Activated CD8-positive, alpha-beta T cell treated with anti-CD3 and anti-CD28 coated beads for 36 hours (primary cell): ENCODE results near the gene DACH1. TPM values are rescaled to one million over a fixed set of nuclear protein-coding genes. Genes with fewer than 3 reads are reported as not detected.

Experiments used
- ATAC-seq: fragments of 200-7000 bp; cut with Tn5 transposase; one replicate; pipeline ENCODE4 v1.10.0; 2021; ENCODE audit warnings: mild to moderate bottlenecking, moderate library complexity
- CTCF ChIA-PET: fragments of 350-600 bp; sonication (Branson Sonifier 250); formaldehyde crosslinking; loops from one replicate; lab custom pipeline; 2021; ENCODE audit warnings: antibody characterized with exemption; lab: Charles Lee
- POLR2A ChIA-PET: fragments of 350-600 bp; sonication (Branson Sonifier 250); formaldehyde crosslinking; loops from one replicate; lab custom pipeline; 2021; ENCODE audit warnings: antibody characterized with exemption; lab: Charles Lee
- DNase-seq: peaks from one replicate; pipeline ENCODE4 v3.0.0-alpha.2; 2020
- H3K27ac Mint-ChIP-seq: one replicate; pipeline ENCODE4 v1.8.0; 2021; ENCODE audit warnings: mild to moderate bottlenecking, mixed read lengths
- H3K27me3 Mint-ChIP-seq: one replicate; pipeline ENCODE4 v1.8.0; 2021; ENCODE audit warnings: mixed read lengths
- H3K36me3 Mint-ChIP-seq: one replicate; pipeline ENCODE4 v1.8.0; 2021; ENCODE audit warnings: low read depth, mixed read lengths
- H3K4me1 Mint-ChIP-seq: one replicate; pipeline ENCODE4 v1.8.0; 2021; ENCODE audit warnings: low read depth, mixed read lengths
- H3K4me3 Mint-ChIP-seq: one replicate; pipeline ENCODE4 v1.8.0; 2021; ENCODE audit warnings: mild to moderate bottlenecking, moderate library complexity, mixed read lengths
- H3K9me3 Mint-ChIP-seq: one replicate; pipeline ENCODE4 v1.8.0; 2021; ENCODE audit warnings: mixed read lengths
- CTCF ChIP-seq: fragments of 200-600 bp; IDR thresholded peaks from one replicate; pipeline ENCODE4 v1.8.0; 2022; ENCODE audit warnings: antibody characterized with exemption, mild to moderate bottlenecking
- intact Hi-C: fragments of 100-400 bp; cut with micrococcal nuclease; formaldehyde crosslinking; loops from one replicate; pipeline ENCODE4 v1.10.0; 2022
- total RNA-seq, 2 experiments: library from RNA; stranded (reverse); gene quantifications; one replicate each; pipeline ENCODE4 v1.2.3, GENCODE V29; 2021

Gene DACH1
- total RNA-seq, 2 experiments from 2014 or later = not detected

- H3K9me3 Mint-ChIP-seq = no peaks in the 10 kb centered on the region
- ATAC-seq = no peak
- POLR2A ChIA-PET = no interaction called here
- no peak for TF ChIP-seq CTCF
- no peaks in the 10 kb centered on the region for H3K27me3 Mint-ChIP-seq
- H3K4me1 Mint-ChIP-seq = no peaks in the 10 kb centered on the region
- H3K4me3 Mint-ChIP-seq = no peak overlapping the region
- H3K27ac Mint-ChIP-seq = no peak overlapping the region
- intact Hi-C loops = no loop called here
- H3K36me3 Mint-ChIP-seq = no peaks in the 10 kb centered on the region
- CTCF ChIA-PET = no interaction called here
- no peak for DNase-seq
Observed at GRCh38 chr13:71489041-71489440, 378.0 kb downstream of the DACH1 start.

GRCh38 chr13:71488201-71488600 is 378.8 kb downstream of the DACH1 start:
- Mint-ChIP-seq H3K4me3 (no peak overlapping the region), H3K27ac (no peak overlapping the region), H3K9me3 (no peaks in the 10 kb centered on the region), H3K36me3 (no peaks in the 10 kb centered on the region), H3K4me1 (no peaks in the 10 kb centered on the region), H3K27me3 (no peaks in the 10 kb centered on the region)
- CTCF ChIA-PET = interaction anchor here (1.2 kb wide), 1 partner anchor 9 kb away, joined by 3 read pairs; no protein-coding TSS in a partner anchor
- intact Hi-C loops = no loop called here
- POLR2A ChIA-PET = no interaction called here
- ATAC-seq (no peak), DNase-seq (no peak)
- no peak for TF ChIP-seq CTCF

- ATAC-seq (no peak), DNase-seq (no peak)
- intact Hi-C loops = no loop called here
- Mint-ChIP-seq H3K4me3 (no peak overlapping the region), H3K27ac (no peak overlapping the region), H3K4me1 (no peaks in the 10 kb centered on the region), H3K36me3 (no peaks in the 10 kb centered on the region), H3K27me3 (no peaks in the 10 kb centered on the region), H3K9me3 (no peaks in the 10 kb centered on the region)
- ChIA-PET POLR2A (no interaction called here), CTCF (no interaction called here)
- TF ChIP-seq CTCF = no peak
Observed at GRCh38 chr13:71485913-71486312, 381.1 kb downstream of the DACH1 start.

- ATAC-seq = no peak
- TF ChIP-seq CTCF = no peak
- Mint-ChIP-seq H3K27ac (no peak overlapping the region), H3K36me3 (no peaks in the 10 kb centered on the region), H3K4me3 (no peak overlapping the region), H3K4me1 (no peaks in the 10 kb centered on the region), H3K9me3 (no peaks in the 10 kb centered on the region), H3K27me3 (no peaks in the 10 kb centered on the region)
- intact Hi-C loops = no loop called here
- no peak for DNase-seq
- ChIA-PET CTCF (no interaction called here), POLR2A (no interaction called here)
Observed at GRCh38 chr13:71483733-71484132, 383.3 kb downstream of the DACH1 start.

- no peak for TF ChIP-seq CTCF
- intact Hi-C loops = no loop called here
- no peak overlapping the region for H3K27ac Mint-ChIP-seq
- no peaks in the 10 kb centered on the region for H3K27me3 Mint-ChIP-seq
- ATAC-seq (no peak), DNase-seq (no peak)
- ChIA-PET POLR2A (no interaction called here), CTCF (no interaction called here)
- H3K36me3 Mint-ChIP-seq = no peaks in the 10 kb centered on the region
- no peak overlapping the region for H3K4me3 Mint-ChIP-seq
- H3K9me3 Mint-ChIP-seq = no peaks in the 10 kb centered on the region
- no peaks in the 10 kb centered on the region for H3K4me1 Mint-ChIP-seq
Observed at GRCh38 chr13:71481501-71481900, 385.5 kb downstream of the DACH1 start.
